ENCODE results near the gene PRRC2C.
"Not testable (repeated sequence)": the region's sequence is repeated elsewhere in the genome, so short reads cannot be mapped to it uniquely, and the experiment has no call there.

Gene PRRC2C

GRCh38 chr1:171485375-171486047 is at the start of gene PRRC2C:
TSS of gene PRRC2C (plus strand) at chr1:171485530. CDS start at chr1:171512089, 26,559 bp downstream.
- DNase-seq (ENCODE audit: low read depth, low spot score) = peak; percentile 99

- peak; percentile 96 for DNase-seq (ENCODE audit: low read depth, low spot score)
These were observed 46.9 kb upstream of the PRRC2C start for GRCh38 chr1:171438441-171438840.

- DNase-seq (ENCODE audit: low read depth, low spot score) = not testable (repeated sequence)
These were observed 45.1 kb upstream of the PRRC2C start for GRCh38 chr1:171440201-171440600.

GRCh38 chr1:171441278-171441895 is 43.9 kb upstream of the PRRC2C start:
- DNase-seq (ENCODE audit: low read depth, low spot score) = not testable (repeated sequence)

GRCh38 chr1:171446386-171446785 is 38.9 kb upstream of the PRRC2C start:
- no peak for DNase-seq (ENCODE audit: low read depth, low spot score)

- DNase-seq (ENCODE audit: low read depth, low spot score) = no peak
These were observed 29.4 kb upstream of the PRRC2C start for GRCh38 chr1:171455967-171456366.

- no peak for DNase-seq (ENCODE audit: low read depth, low spot score)
These were observed 27.9 kb upstream of the PRRC2C start for GRCh38 chr1:171457412-171457811.

GRCh38 chr1:171460018-171460620 is 25.2 kb upstream of the PRRC2C start:
- no peak for DNase-seq (ENCODE audit: low read depth, low spot score)

- DNase-seq (ENCODE audit: low read depth, low spot score) = no peak
These were observed 17.7 kb upstream of the PRRC2C start for GRCh38 chr1:171467626-171468025.

GRCh38 chr1:171468120-171468750 is 17.1 kb upstream of the PRRC2C start:
- DNase-seq (ENCODE audit: low read depth, low spot score) = peak; percentile 17

GRCh38 chr1:171470726-171471125 is 14.6 kb upstream of the PRRC2C start:
- DNase-seq (ENCODE audit: low read depth, low spot score) = no peak

GRCh38 chr1:171472183-171472647 is 13.1 kb upstream of the PRRC2C start:
- DNase-seq (ENCODE audit: low read depth, low spot score) = no peak

- DNase-seq (ENCODE audit: low read depth, low spot score) = no peak
These were observed 8.5 kb upstream of the PRRC2C start for GRCh38 chr1:171476829-171477228.

GRCh38 chr1:171477804-171478203 is 7.5 kb upstream of the PRRC2C start:
- DNase-seq (ENCODE audit: low read depth, low spot score) = no peak

- no peak for DNase-seq (ENCODE audit: low read depth, low spot score)
These were observed 5.3 kb upstream of the PRRC2C start for GRCh38 chr1:171480035-171480434.

- no peak for DNase-seq (ENCODE audit: low read depth, low spot score)
These were observed 463 bp upstream of the PRRC2C start for GRCh38 chr1:171484760-171485374.

- peak; percentile 72 for DNase-seq (ENCODE audit: low read depth, low spot score)
These were observed 754 bp downstream of the PRRC2C start for GRCh38 chr1:171486048-171486519.

GRCh38 chr1:171487038-171487437 is 1.7 kb downstream of the PRRC2C start:
- no peak for DNase-seq (ENCODE audit: low read depth, low spot score)

- no peak for DNase-seq (ENCODE audit: low read depth, low spot score)
These were observed 3.0 kb downstream of the PRRC2C start for GRCh38 chr1:171488190-171488929.

- DNase-seq (ENCODE audit: low read depth, low spot score) = no peak
These were observed 8.7 kb downstream of the PRRC2C start for GRCh38 chr1:171494076-171494475.

GRCh38 chr1:171495444-171495843 is 10.1 kb downstream of the PRRC2C start:
- DNase-seq (ENCODE audit: low read depth, low spot score) = no peak
